ENCODE measurements around the gene C1QTNF9B.

The C1QTNF9B gene

DNA sequence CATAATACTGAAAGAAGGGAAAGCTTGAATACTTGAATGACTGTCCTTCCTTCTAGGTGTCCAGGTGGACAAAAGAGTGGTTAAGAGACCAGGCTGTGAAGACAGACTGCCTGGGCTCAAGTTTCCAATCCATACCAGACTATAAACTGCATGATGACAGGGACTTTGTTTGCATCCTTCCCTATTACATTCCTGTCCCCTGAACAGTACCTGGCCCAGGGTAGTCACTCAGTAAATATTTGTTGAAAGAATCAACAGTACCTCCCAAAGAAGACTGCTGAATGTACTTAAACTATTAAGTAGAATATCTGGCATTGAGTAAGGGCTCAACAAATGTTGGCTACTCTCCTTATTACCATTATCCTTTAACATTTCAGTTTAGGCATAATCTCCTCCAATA, 37.8 kb downstream of the C1QTNF9B start:
- DNase-seq (ENCODE audit: low spot score): no peak

DNA sequence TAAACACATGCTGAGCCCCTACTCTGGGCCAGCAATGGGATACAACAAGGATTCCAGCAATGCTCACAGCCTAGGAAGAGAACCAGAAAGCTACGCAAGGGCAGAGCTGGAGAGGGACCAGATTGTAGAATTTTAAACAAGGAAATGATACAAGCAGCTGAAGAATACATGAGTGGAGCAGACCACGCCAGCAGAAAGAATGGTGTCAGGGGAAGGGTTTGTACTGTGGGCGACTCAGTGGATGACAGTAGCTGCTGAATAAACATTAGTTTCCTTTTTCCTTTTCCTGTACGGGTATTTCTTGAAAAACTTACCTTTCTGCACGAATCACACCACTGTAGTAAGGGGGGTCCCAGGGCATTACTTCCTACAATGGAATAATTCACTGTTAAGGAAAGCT, 38.8 kb downstream of the C1QTNF9B start:
- no peak for DNase-seq (ENCODE audit: low spot score)

DNA sequence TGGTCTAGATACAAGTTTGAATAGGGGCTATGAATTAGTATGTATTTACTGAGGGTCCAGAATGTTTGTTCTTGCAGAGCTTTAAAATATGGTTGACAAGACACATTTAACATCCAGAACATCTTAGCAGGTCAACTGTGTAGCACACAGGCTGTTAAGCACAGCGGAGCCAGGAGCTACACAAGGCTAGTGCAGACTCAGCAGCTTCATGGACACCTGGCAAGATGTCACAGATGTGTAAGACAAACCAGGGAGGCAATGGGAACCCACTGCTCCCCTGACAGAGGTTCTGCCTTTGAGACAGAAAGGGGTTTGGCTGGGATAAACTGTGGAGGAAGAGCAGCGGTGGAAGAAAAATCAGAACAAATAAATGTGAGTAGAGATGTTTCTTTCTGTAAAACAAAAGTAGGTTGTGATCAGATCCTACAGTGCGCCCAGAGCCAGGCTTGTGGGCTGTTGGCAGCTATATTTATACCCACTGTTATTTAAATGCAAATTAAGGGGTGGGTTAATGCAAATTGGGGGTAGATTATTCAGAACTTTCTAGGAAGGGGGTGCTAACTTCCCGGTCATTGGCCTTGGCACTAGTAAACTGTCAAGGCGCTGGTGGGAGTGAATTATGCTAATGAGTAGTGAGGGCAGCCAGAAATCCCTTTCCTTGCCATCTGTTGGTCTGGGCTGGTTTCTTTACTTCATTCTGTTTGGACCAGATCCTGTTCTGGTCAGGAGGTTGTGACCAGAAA, 41.1 kb downstream of the C1QTNF9B start:
- no peak for DNase-seq (ENCODE audit: low spot score)

DNA sequence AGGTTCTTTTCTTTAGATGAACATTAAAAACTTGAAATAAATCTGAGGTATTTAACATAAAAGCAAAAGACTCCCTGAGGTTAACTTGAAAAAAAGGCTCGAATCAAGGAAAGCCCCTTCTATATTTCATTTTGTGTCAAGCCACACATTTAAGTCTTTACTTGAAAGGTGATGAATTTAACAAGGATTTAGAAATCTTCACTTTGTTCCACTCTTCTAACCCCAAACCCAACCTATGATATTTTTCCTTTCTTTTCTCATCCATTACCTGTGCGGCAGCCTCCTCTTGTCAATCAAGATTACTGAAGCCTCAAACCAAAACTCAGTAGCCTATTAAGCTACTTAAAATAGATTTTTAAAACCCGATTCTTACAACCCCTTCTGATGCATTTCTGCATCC, 41.9 kb downstream of the C1QTNF9B start:
- DNase-seq (ENCODE audit: low spot score): no peak

DNA sequence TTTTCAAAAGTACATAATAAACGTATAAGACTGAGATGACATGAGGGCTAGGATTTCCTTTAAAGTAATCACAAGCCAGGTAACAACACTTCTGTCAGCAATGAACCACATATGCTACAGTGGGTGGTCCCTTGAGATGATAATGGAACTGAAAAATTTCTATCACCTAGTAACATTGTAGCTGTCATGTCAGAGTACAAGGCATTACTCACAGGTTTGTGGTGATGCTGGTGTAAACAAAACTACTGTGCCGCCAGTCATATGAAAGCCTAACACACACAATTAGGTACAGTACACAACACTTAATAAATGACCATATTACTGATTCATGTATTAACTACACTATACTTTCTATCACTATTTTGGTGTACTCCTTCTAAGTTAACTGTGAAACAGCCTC, 45.0 kb downstream of the C1QTNF9B start:
- no peak for DNase-seq (ENCODE audit: low spot score)

DNA sequence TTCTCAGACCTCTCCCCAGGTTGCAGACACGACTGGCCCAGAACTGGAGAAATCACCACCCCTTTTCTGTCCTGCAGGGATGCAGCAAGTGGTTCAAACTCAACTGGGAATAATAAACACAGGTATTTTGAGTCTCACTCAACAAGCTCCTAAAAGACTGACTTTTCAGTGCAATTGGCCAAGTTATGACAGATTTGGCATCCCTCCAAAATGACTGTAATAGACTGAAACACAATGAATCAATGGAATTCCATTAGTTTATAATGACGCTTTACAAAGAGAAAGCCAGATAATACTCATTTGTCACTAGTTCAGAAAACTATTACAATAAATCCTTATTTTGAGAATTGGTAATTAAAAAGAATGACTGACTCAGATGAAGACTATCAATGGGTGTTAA, 46.2 kb downstream of the C1QTNF9B start:
- DNase-seq (ENCODE audit: low spot score): no peak

DNA sequence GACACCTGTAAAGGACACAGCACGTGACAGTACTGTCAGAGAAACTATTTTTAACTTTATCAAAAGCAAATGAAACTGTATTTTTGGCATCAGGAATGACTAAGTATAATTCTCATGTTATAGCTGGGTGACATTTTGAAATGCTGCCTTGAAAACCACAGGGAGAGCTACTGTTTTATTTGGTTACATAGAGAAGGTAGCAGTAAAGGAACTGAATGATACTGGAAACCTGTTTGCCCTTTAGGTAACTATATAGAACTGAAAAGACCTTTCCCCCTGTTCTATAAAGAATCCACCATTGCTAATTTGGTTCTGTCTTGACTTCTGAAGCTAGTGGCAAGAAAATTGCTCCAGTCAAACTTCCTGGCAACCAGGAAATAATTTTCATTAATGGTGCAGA, 47.2 kb downstream of the C1QTNF9B start:
- DNase-seq (ENCODE audit: low spot score): no peak

DNA sequence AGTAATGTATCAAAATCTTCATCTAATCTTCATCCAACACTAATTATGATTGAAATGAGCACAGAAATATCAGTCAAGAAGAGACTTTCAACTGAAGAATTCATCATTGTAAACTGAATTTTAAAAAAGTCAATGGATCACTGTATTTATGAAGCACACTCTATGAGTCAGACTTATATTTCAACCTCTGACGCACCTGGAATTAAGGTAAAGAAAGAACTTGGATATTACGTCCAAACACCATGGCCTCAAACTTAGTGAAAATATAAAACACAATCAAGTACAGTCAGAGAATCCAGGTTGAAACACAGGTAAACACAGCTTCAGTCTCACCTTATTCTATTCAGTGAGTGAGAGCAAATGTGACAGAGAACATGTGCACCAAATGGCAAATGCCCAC, 47.6 kb downstream of the C1QTNF9B start:
- DNase-seq (ENCODE audit: low spot score): no peak

DNA sequence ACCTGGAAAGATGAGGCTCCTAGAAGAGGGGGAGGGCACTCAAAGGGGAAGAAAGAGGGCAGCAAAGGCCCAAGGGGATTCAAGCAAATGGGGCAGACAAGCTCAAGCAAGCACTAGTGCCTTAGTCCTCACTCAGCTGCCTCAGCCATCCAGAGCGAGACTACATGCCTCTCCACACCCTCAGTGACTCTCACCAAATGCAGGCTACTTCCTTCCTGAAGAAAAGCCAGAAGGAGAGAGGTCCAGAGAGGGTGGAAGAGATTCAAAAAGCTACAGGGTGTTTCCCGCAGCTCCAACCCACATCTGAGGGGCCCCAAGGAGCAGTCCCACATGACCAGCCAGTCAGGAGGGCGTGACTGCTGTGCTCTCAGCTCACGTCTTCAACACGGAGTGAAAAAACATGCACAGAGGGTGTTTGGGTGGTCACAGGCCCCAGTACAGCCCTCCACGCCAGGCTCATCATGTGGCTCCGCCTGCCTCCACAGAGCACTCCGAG, 48.6 kb downstream of the C1QTNF9B start:
- no peak for DNase-seq (ENCODE audit: low spot score)

DNA sequence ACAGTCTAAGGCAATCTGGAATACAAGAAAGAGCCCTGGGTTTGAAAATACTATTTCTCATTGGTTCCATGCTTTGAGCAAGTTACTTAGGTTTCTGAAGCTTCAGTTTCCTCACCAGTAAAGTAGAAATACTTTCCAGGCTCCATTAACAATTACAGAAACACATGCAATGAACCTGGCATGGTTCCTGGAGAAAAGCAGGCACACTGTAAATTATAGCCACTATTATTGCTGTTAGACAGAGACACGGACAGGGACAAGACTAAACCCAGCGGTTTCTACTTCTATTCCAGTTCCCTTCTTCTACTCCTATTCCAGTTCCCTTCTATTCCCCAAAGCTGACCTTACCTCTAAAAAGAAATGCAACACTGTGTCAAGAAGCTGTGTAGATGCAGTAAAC, 49.3 kb downstream of the C1QTNF9B start:
- DNase-seq (ENCODE audit: low spot score): no peak

DNA sequence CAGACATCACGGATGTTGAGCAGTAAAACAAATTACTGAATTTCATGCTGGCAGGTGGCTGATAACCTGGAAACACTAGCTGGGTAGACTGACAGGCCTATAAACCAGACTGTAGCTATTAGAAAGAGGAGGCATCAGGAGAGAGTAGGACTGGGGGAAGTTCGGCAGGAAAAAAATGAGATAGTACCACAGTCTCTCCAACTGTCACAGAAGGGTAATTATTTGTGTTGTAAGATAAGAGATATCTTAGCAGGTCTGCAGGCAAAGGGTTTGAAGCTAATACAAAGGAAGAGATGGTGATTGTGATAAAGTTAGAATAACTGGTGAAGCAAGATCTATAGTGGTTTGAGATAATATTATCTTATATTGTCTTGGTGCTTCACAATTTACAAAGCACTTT, 49.8 kb downstream of the C1QTNF9B start:
- no peak for DNase-seq (ENCODE audit: low spot score)

DNA sequence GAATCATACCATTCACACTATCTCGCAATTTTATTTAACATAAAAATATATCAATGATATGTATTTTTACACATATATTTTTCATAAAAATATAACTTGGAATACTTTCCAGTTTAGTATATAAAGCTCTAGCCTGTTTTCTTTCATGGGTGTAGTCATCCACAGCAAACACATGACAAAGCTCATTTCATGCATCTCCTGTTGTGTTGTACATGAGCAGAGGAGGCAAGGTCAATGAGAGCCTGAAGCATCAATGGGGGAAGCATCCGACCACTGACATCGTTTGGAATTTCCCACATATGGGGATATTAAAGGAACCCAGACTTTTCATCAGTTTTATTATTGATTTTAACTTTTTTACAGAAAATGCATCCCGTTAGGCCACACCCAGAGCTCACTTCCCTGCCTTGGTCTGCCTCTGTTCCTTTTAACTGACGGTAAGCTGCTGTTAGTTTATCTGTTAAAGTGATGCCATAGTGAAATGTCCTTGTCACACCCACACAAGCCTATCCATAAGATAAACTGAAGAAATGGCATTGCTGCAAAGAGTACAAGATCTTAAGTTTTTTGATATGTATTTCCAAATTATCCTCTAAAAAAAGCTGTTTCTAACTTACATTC, 52.1 kb downstream of the C1QTNF9B start:
- DNase-seq (ENCODE audit: low spot score): no peak

DNA sequence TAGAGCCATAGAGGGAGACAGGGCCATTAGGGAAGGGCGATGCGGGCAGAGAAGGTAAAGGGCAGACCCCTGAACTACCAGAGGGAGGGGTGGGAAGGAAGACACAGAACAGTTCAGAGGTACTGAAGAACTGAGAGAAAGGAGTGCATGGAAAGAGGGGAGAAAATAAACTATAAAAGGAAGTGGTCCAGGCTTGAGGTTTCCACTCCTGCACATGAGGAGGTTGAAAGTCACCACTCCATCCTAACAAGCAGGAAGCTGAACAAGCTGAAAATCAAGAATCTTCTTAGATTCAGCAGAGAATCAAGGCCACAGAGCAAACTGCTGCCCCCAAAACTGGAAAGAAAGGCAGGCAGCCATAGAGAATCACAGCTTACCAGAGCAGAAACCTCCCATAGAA, 53.2 kb downstream of the C1QTNF9B start:
- no peak for DNase-seq (ENCODE audit: low spot score)

DNA sequence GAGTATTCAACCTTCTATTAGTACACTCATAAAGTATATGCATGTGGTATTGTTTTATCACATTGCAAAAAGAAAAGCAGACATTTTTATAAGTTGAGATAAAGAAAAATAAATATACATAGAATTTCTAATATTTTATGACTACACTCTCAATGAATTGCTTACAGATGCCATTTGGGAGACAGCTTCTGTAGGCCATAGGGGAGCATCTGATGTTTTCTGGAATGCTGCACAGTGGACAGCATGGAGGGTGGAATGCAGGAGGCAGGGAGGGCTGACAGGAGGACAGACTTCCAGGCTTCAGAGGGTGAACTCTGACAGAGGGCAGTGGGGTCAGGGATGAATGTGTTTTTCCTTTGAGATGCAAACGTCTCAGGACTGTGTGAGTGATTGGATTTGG, 53.9 kb downstream of the C1QTNF9B start:
- peak; percentile 46 for DNase-seq (ENCODE audit: low spot score)

DNA sequence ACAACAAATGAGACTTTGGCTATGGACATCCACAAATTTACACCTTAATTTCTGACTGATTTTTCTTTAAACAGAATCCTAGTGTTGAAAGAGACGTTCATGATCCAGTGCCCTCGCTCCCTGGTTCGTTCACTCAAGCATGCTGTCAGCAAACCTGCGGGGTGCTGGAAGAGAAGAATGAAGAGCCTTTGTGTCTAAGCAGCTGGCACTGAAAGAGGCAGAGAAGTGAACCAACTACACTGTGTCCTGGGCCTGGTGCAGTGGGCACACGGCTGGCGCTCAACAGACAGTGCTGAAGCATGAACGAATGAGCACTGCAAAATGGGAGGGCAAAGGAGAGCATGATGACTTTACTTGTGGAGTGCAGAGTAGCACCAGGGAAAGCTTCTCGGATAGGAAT, 54.9 kb downstream of the C1QTNF9B start:
- no peak for DNase-seq (ENCODE audit: low spot score)
